Endothelial cell of umbilical vein (primary cell): ENCODE results near the gene WDR6. TPM values are rescaled to one million over a fixed set of nuclear protein-coding genes. Genes with fewer than 3 reads are reported as not detected.

ENCODE experiments used
- BruUV-seq: library from RNA; stranded (reverse); fragments of 400-500 nt; replicated peaks from 2 replicates; lab custom pipeline; 2021; lab: Mats Ljungman, UMichigan
- CTCF ChIA-PET: fragments of 300-600, 350-600 bp; sonication (Branson Sonifier 250); formaldehyde crosslinking; loops from one replicate; lab custom pipeline; 2021; ENCODE audit warnings: antibody characterized with exemption, inconsistent platforms; lab: Charles Lee
- POLR2A ChIA-PET: fragments of 300-600, 350-600 bp; sonication (Branson Sonifier 250); formaldehyde crosslinking; loops from one replicate; lab custom pipeline; 2021; ENCODE audit warnings: antibody characterized with exemption, inconsistent platforms; lab: Charles Lee
- DNase-seq: peaks from one replicate; pipeline ENCODE4 v3.0.0-alpha.2; 2011; ENCODE audit warnings: low read depth, low spot score
- FAIRE-seq: peaks from 2 replicates; lab custom pipeline; 2011; peaks lifted over from hg19 to GRCh38; lab: Jason Lieb, UNC
- H2AFZ ChIP-seq: 2 replicates; pipeline ENCODE4 v1.6.0; 2012; ENCODE audit warnings: low read depth, low read length, control low read depth, inconsistent platforms
- H3K27ac ChIP-seq: 2 replicates; pipeline ENCODE4 v1.5.1; 2011; ENCODE audit warnings: low read depth, mild to moderate bottlenecking, control low read depth, low read length, moderate library complexity; ENCODE audit not compliant: insufficient read depth
- H3K27me3 ChIP-seq, 2 experiments: 2 replicates each; pipeline versions ENCODE4 v1.6.0 to v1.6.1; 2011; ENCODE audit warnings: low read length in 2 of 2, mixed read lengths in 1 of 2; ENCODE audit not compliant: control insufficient read depth in 2 of 2, insufficient read depth in 2 of 2
- H3K36me3 ChIP-seq, 2 experiments: 2 replicates in 1 of 2; 3 replicates in 1 of 2; pipeline ENCODE4 v1.5.1; 2011; ENCODE audit warnings: low read length in 2 of 2, mild to moderate bottlenecking in 1 of 2, moderate library complexity in 1 of 2; ENCODE audit not compliant: control insufficient read depth in 2 of 2, insufficient read depth in 2 of 2; ENCODE audit errors: extremely low read depth in 1 of 2
- H3K4me1 ChIP-seq: 3 replicates; pipeline ENCODE4 v1.5.1; 2011; ENCODE audit warnings: mild to moderate bottlenecking, low read length; ENCODE audit not compliant: control insufficient read depth, insufficient read depth; ENCODE audit errors: extremely low read depth
- H3K4me2 ChIP-seq: 2 replicates; pipeline ENCODE4 v1.6.1; 2011; ENCODE audit warnings: low read length, control low read depth, mixed read lengths; ENCODE audit not compliant: insufficient read depth
- H3K4me3 ChIP-seq, 3 experiments: fragments of 200-600 bp in 1 of 3; sonication (generic), shearing (Covaris generic) in 1 of 3; replicated peaks in 1 of 3; 2 replicates each; pipeline ENCODE4 v1.5.1; 2011 to 2016; ENCODE audit warnings: control low read depth in 3 of 3, low read length in 3 of 3, mild to moderate bottlenecking in 2 of 3, inconsistent platforms in 1 of 3, low read depth in 1 of 3, moderate library complexity in 1 of 3; ENCODE audit not compliant: insufficient read depth in 1 of 3
- H3K79me2 ChIP-seq: 2 replicates; pipeline ENCODE4 v1.6.0; 2012; ENCODE audit warnings: low read length, inconsistent platforms; ENCODE audit not compliant: control insufficient read depth, insufficient read depth
- H3K9ac ChIP-seq: replicated peaks from 2 replicates; pipeline ENCODE3; 2011; ENCODE audit warnings: low read length, control low read depth; ENCODE audit not compliant: insufficient read depth; ENCODE audit errors: extremely low read depth
- H3K9me1 ChIP-seq: replicated peaks from 3 replicates; pipeline ENCODE4 v1.6.0; 2011; ENCODE audit warnings: mild to moderate bottlenecking, low read length; ENCODE audit not compliant: control insufficient read depth, insufficient read depth; ENCODE audit errors: extremely low read depth
- H3K9me3 ChIP-seq: replicated peaks from 2 replicates; pipeline ENCODE4 v1.5.1; 2012; ENCODE audit warnings: low read length, inconsistent platforms; ENCODE audit not compliant: control insufficient read depth, insufficient read depth
- H4K20me1 ChIP-seq: replicated peaks from 2 replicates; pipeline ENCODE3; 2011; ENCODE audit warnings: mild to moderate bottlenecking, low read length; ENCODE audit not compliant: control insufficient read depth, insufficient read depth; ENCODE audit errors: extremely low read depth
- EZH2 ChIP-seq: IDR thresholded peaks from 2 replicates; pipeline ENCODE4 v1.6.1; 2012; ENCODE audit warnings: borderline replicate concordance, low read depth, mild to moderate bottlenecking, moderate library complexity, low read length, inconsistent platforms; ENCODE audit not compliant: severe bottlenecking
- FOS ChIP-seq: IDR thresholded peaks from 2 replicates; pipeline ENCODE4 v1.6.1; 2011; ENCODE audit warnings: mild to moderate bottlenecking, low read length, moderate library complexity, borderline replicate concordance; ENCODE audit not compliant: insufficient read depth
- GATA2 ChIP-seq: IDR thresholded peaks from 2 replicates; pipeline ENCODE4 v1.7.0; 2011; ENCODE audit warnings: low read depth, mild to moderate bottlenecking, moderate library complexity, mixed read lengths, low read length; ENCODE audit not compliant: insufficient read length, insufficient read depth
- JUN ChIP-seq: IDR thresholded peaks from 2 replicates; pipeline ENCODE4 v1.6.1; 2011; ENCODE audit warnings: borderline replicate concordance, low read depth; ENCODE audit not compliant: insufficient read length, insufficient read depth
- MYC ChIP-seq: IDR thresholded peaks from one replicate; pipeline ENCODE4 v1.6.1; 2011; ENCODE audit warnings: mild to moderate bottlenecking, low read depth, low read length
- POLR2A ChIP-seq: IDR thresholded peaks from 2 replicates; pipeline ENCODE4 v1.6.1; 2012; ENCODE audit warnings: low read depth, mild to moderate bottlenecking, control low read depth, low read length
- POLR2AphosphoS5 ChIP-seq: IDR thresholded peaks from 2 replicates; pipeline ENCODE4 v1.6.1; 2012; ENCODE audit warnings: low read depth, mild to moderate bottlenecking, control low read depth, low read length, moderate library complexity; ENCODE audit not compliant: insufficient read depth
- dilution Hi-C: fragments of 300-500 bp; cut with MboI; formaldehyde crosslinking; loops from one replicate; pipeline ENCODE4 v1.15.0; 2019; ENCODE audit warnings: low sequenced_read_pairs; ENCODE audit not compliant: extremely low pct_ligation_motif_present
- intact Hi-C: fragments of 100-400 bp; cut with micrococcal nuclease; formaldehyde crosslinking; loops from one replicate; pipeline ENCODE4 v1.10.0; 2022
- polyA plus RNA-seq, 4 experiments: library from polyadenylated mRNA; depleted of rRNA in 3 of 4; stranded (reverse) in 3 of 4; unstranded in 1 of 4; fragments of >200 nt; gene quantifications; 2 replicates each; pipeline versions ENCODE4 v1.2.1 to v1.2.3, GENCODE V29; 2011 to 2012; ENCODE audit warnings: missing spikeins in 1 of 4
- total RNA-seq: library from RNA; stranded (reverse); gene quantifications from 2 replicates; pipeline ENCODE4 v1.2.3, GENCODE V29; 2021
- TF ChIP-seq, protein P1 (sequence below), 2 donors: IDR thresholded peaks; 1 replicate in 1 of 2; 2 replicates in 1 of 2; pipeline ENCODE4 v1.5.1; 2011; ENCODE audit warnings: low read length in 2 of 2, mild to moderate bottlenecking in 2 of 2, moderate library complexity in 2 of 2, control low read depth in 1 of 2, inconsistent platforms in 1 of 2, low read depth in 1 of 2; ENCODE audit not compliant: insufficient read depth in 1 of 2; ENCODE audit errors: extremely low read depth in 1 of 2
- TF ChIP-seq, protein P2 (sequence below): IDR thresholded peaks from 2 replicates; pipeline ENCODE4 v1.6.1; 2011; ENCODE audit not compliant: insufficient read depth, insufficient read length

The WDR6 gene
- total and polyA plus RNA-seq, 2 donors (not counting 3 experiments of a cell fraction or from before 2014, with no cell fraction given) = 192 to 319 TPM

GRCh38 chr3:49017229-49017970, 10.2 kb downstream of the WDR6 start:
- Histone ChIP-seq H3K36me3 (peaks cover 5 to 41% of the 10 kb centered on the region in 2 experiments), H3K9me3 (no peaks in the 10 kb centered on the region), H3K27ac (no peak overlapping the region), H4K20me1 (no peaks in the 10 kb centered on the region), H3K4me2 (peak overlapping the region; percentile 68), H3K9me1 (no peaks in the 10 kb centered on the region), H3K27me3 (no peaks in the 10 kb centered on the region), H3K79me2 (peaks cover 21% of the 10 kb centered on the region), H3K4me1 (peaks cover 22% of the 10 kb centered on the region), H3K9ac (no peak overlapping the region), H3K4me3 (peak overlapping the region; percentile 69 to 78 (median 70)), H2AFZ (peak overlapping the region; percentile 56)
- FAIRE-seq (no peak), DNase-seq (peak; percentile 17)
- BruUV-seq = no TSS peak
- CTCF ChIA-PET = interaction anchor here (1.4 to 8.3 kb wide), 2 partner anchors 10 to 29 kb away, joined by 10 to 127 read pairs; partner anchors contain the start of genes P4HTM and WDR6
- intact Hi-C loops (no loop called here), dilution Hi-C loops (no loop called here)
- POLR2A ChIA-PET = interaction anchor here (0.9 to 4.2 kb wide), 2 partner anchors 9 to 12 kb away, joined by 4 to 17 read pairs; partner anchors contain the start of genes IMPDH2 and WDR6
- no peak for TF ChIP-seq JUN
- no peak for TF ChIP-seq GATA2
- TF ChIP-seq POLR2AphosphoS5 = no peak
- no peak for TF ChIP-seq EZH2
- no peak for TF ChIP-seq FOS
- TF ChIP-seq, protein P1, sequence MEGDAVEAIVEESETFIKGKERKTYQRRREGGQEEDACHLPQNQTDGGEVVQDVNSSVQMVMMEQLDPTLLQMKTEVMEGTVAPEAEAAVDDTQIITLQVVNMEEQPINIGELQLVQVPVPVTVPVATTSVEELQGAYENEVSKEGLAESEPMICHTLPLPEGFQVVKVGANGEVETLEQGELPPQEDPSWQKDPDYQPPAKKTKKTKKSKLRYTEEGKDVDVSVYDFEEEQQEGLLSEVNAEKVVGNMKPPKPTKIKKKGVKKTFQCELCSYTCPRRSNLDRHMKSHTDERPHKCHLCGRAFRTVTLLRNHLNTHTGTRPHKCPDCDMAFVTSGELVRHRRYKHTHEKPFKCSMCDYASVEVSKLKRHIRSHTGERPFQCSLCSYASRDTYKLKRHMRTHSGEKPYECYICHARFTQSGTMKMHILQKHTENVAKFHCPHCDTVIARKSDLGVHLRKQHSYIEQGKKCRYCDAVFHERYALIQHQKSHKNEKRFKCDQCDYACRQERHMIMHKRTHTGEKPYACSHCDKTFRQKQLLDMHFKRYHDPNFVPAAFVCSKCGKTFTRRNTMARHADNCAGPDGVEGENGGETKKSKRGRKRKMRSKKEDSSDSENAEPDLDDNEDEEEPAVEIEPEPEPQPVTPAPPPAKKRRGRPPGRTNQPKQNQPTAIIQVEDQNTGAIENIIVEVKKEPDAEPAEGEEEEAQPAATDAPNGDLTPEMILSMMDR (IDR thresholded peaks at IDR 0.05; ENCODE audit: extremely low read depth in 1 of 2, insufficient read depth in 1 of 2, low read depth in 1 of 2, low read length in 2 of 2) = no peak
- TF ChIP-seq, protein P2, sequence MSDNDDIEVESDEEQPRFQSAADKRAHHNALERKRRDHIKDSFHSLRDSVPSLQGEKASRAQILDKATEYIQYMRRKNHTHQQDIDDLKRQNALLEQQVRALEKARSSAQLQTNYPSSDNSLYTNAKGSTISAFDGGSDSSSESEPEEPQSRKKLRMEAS = no peak
- TF ChIP-seq POLR2A = no peak
- no peak for TF ChIP-seq MYC
